Testis (tissue), 3 donors: Measurements from ENCODE around the gene CTNNA2. TPM values are rescaled to one million over a fixed set of nuclear protein-coding genes. Genes with fewer than 3 reads are reported as not detected.

Source experiments
- DNase-seq: peaks from one replicate; pipeline ENCODE4 v3.0.0-alpha.2; 2019
- H3K27ac ChIP-seq, 2 donors: fragments of 200-600 bp; sonication (generic); one replicate each; pipeline ENCODE4 v1.5.1; 2019
- H3K27me3 ChIP-seq: fragments of 200-600 bp; sonication (generic); one replicate; pipeline ENCODE4 v1.5.1; 2019
- H3K36me3 ChIP-seq: fragments of 200-600 bp; sonication (generic); one replicate; pipeline ENCODE4 v1.5.1; 2017; ENCODE audit warnings: low read depth; ENCODE audit errors: missing control alignments
- H3K4me1 ChIP-seq: fragments of 200-600 bp; sonication (generic); one replicate; pipeline ENCODE4 v1.5.1; 2019
- H3K4me3 ChIP-seq, 2 donors: fragments of 200-600 bp; sonication (generic); one replicate each; pipeline ENCODE4 v1.5.1; 2017 to 2019
- H3K9me3 ChIP-seq: fragments of 200-600 bp; sonication (generic); one replicate; pipeline ENCODE4 v1.5.1; 2017
- POLR2A ChIP-seq: fragments of 450-650 bp; IDR thresholded peaks from one replicate; pipeline ENCODE4 v1.6.1; 2017; ENCODE audit warnings: antibody characterized with exemption, mild to moderate bottlenecking, moderate library complexity
- WGBS, 2 donors: methylation state at CpG; one replicate each; pipeline ENCODE4 v1.1.5; 2018; 5-methylcytosine and 5-hydroxymethylcytosine counted together
- intact Hi-C: fragments of 100-400 bp; cut with DNase I; formaldehyde crosslinking; loops from one replicate; pipeline ENCODE4 v1.15.1; 2023; ENCODE audit warnings: low total_unique reads
- polyA plus RNA-seq: library from polyadenylated mRNA; stranded (reverse); fragments of 350-450 nt; fragmentation: Illumina TruSeq; extraction: RNeasy Lipid Tissue Mini Kit (QIAGEN cat#74804); gene quantifications from one replicate; pipeline ENCODE4 v1.2.3, GENCODE V29; 2014; ENCODE audit warnings: low read depth, low replicate concordance; ENCODE audit not compliant: insufficient read depth
- total RNA-seq, 2 donors: library from RNA; depleted of rRNA; stranded (reverse); fragments of >200 nt; gene quantifications; one replicate each; pipeline ENCODE4 v1.2.3, GENCODE V29; 2016
- TF ChIP-seq, protein P1 (sequence below), 3 experiments: fragments of 450-650 bp in 2 of 3; fragments of 200-600 bp in 1 of 3; sonication (generic) in 1 of 3; IDR thresholded peaks; one replicate each; pipeline ENCODE4 v1.5.1; 2016 to 2019; ENCODE audit warnings: antibody characterized with exemption in 3 of 3, mild to moderate bottlenecking in 2 of 3, moderate library complexity in 1 of 3

Gene CTNNA2
- total and polyA plus RNA-seq, 3 donors from 2014 or later: 36.8 to 44.5 (median 43.4) TPM

GRCh38 chr2:80420530-80421208, 907.8 kb downstream of the CTNNA2 start:
- Histone ChIP-seq H3K36me3 (no peaks in the 10 kb centered on the region), H3K9me3 (no peaks in the 10 kb centered on the region), H3K4me3 (no peak overlapping the region), H3K27ac (no peak overlapping the region), H3K27me3 (no peaks in the 10 kb centered on the region), H3K4me1 (no peaks in the 10 kb centered on the region)
- WGBS, 2 donors: 67 to 74% methylated on average over 6 of the region's 6 CpGs
- no peak for DNase-seq
- TF ChIP-seq POLR2A: no peak
- TF ChIP-seq, protein P1, sequence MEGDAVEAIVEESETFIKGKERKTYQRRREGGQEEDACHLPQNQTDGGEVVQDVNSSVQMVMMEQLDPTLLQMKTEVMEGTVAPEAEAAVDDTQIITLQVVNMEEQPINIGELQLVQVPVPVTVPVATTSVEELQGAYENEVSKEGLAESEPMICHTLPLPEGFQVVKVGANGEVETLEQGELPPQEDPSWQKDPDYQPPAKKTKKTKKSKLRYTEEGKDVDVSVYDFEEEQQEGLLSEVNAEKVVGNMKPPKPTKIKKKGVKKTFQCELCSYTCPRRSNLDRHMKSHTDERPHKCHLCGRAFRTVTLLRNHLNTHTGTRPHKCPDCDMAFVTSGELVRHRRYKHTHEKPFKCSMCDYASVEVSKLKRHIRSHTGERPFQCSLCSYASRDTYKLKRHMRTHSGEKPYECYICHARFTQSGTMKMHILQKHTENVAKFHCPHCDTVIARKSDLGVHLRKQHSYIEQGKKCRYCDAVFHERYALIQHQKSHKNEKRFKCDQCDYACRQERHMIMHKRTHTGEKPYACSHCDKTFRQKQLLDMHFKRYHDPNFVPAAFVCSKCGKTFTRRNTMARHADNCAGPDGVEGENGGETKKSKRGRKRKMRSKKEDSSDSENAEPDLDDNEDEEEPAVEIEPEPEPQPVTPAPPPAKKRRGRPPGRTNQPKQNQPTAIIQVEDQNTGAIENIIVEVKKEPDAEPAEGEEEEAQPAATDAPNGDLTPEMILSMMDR (IDR thresholded peaks at IDR 0.05): no peak
- intact Hi-C loops: no loop called here

- Histone ChIP-seq H3K27ac (no peak overlapping the region), H3K9me3 (no peaks in the 10 kb centered on the region), H3K27me3 (no peaks in the 10 kb centered on the region), H3K4me1 (no peaks in the 10 kb centered on the region), H3K4me3 (no peak overlapping the region), H3K36me3 (no peaks in the 10 kb centered on the region)
- 82 to 95% methylated on average over 2 of the region's 2 CpGs for WGBS, 2 donors
- TF ChIP-seq, protein P1 (IDR thresholded peaks at IDR 0.05): no peak
- TF ChIP-seq POLR2A: no peak
- no peak for DNase-seq
- intact Hi-C loops: no loop called here
Observed at GRCh38 chr2:80429251-80429650, 916.4 kb downstream of the CTNNA2 start.

DNA sequence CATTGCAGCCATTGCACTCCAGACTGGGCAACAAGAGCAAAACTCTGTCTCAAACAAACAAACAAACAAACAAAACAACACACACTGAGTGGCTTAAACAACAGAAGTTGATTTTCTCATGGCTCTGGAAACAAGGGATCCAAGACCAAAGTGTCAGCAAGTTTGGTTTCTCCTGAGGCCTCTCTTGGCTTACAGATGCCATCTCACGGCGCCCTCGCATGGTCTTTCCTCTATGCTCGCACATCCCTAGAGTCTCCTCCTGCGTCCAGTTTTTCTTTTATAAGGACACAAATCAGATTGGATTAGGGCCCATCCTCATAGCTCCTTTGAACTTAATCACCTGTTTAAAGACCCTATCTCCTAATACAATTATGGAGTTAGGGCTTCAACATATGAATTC, 925.1 kb downstream of the CTNNA2 start:
- no peak overlapping the region for H3K27ac ChIP-seq
- H3K36me3 ChIP-seq: no peaks in the 10 kb centered on the region
- no peaks in the 10 kb centered on the region for H3K9me3 ChIP-seq
- TF ChIP-seq, protein P1 (IDR thresholded peaks at IDR 0.05): no peak
- no peak for TF ChIP-seq POLR2A
- no peaks in the 10 kb centered on the region for H3K4me1 ChIP-seq
- H3K4me3 ChIP-seq: no peak overlapping the region
- no peak for DNase-seq
- 75 to 96% methylated on average over 5 of the region's 5 CpGs for WGBS, 2 donors
- no peaks in the 10 kb centered on the region for H3K27me3 ChIP-seq
- intact Hi-C loops: no loop called here

DNA sequence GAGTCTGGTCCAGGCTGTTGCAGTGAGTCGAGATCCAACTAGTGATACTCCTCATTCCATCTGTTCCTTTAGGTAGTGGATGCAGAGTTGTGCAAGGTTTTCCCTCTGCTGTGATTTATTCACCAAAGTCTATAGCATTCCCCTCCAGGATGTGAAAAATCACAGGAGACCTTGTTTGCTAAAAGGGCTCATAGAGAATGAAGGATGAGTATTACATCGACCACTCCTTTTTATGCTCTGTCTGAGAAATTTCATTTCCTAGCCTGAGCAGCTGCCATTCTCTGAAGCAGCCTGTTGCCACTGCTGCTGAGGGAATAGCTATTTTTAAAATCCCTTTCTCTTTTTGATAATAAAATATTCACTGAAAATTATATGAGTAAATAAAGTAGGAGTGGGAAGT, 925.8 kb downstream of the CTNNA2 start:
- Histone ChIP-seq H3K4me3 (no peak overlapping the region), H3K4me1 (no peaks in the 10 kb centered on the region), H3K27me3 (no peaks in the 10 kb centered on the region), H3K27ac (no peak overlapping the region), H3K36me3 (no peaks in the 10 kb centered on the region), H3K9me3 (no peaks in the 10 kb centered on the region)
- DNase-seq: no peak
- no peak for TF ChIP-seq POLR2A
- TF ChIP-seq, protein P1 (IDR thresholded peaks at IDR 0.05): no peak
- intact Hi-C loops: no loop called here
- 75 to 79% methylated on average over 2 of the region's 2 CpGs for WGBS, 2 donors

DNA sequence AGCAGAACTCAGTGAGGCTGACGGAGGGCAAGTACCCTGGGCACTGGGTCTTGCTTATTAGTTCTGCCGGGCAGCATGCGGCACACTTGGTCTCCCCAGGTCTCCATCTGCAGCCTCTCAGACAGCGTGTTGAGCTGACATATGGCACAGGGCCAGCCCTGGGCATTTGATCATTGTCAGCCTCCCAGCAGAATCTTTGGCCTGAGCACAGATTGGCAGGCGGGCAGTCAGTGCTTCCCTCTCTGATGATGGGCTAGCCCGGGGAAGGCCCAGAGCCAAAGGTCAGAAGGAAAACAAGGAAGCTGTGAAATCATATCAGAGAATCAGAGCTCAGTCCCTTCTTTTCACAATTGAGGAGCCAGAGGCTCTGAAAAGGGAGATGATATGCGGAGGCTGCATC, 941.8 kb downstream of the CTNNA2 start:
- intact Hi-C loops: no loop called here
- Histone ChIP-seq H3K4me1 (no peaks in the 10 kb centered on the region), H3K36me3 (no peaks in the 10 kb centered on the region), H3K4me3 (no peak overlapping the region), H3K27me3 (no peaks in the 10 kb centered on the region), H3K9me3 (no peaks in the 10 kb centered on the region), H3K27ac (no peak overlapping the region)
- 45 to 61% methylated on average over 7 of the region's 7 CpGs for WGBS, 2 donors
- TF ChIP-seq POLR2A: no peak
- TF ChIP-seq, protein P1 (IDR thresholded peaks at IDR 0.05): no peak
- peak; percentile 58 for DNase-seq
